ENCODE results near the gene DCAF4.

- no peak for TF ChIP-seq POLR2AphosphoS5 (IDR thresholded peaks at IDR 0.05; ENCODE audit: low read depth, low read length)
- TF ChIP-seq POLR2A (IDR thresholded peaks at IDR 0.05; ENCODE audit: low read depth, low read length), result no peak
Measured at GRCh38 chr14:72921396-72921795, 4.9 kb upstream of the DCAF4 start.

Data from GM12892 (cell line).